OCI-LY3 (cell line): ENCODE data around the gene RFTN1.

Experiments used
- CTCF ChIP-seq: fragments of 200-600, 300-600 bp; sonication (generic); IDR thresholded peaks from 2 replicates; pipeline ENCODE4 v1.5.1; 2014; ENCODE audit warnings: antibody characterized with exemption, low read length, low read depth
- EZH2phosphoT487 ChIP-seq: fragments of 200-600 bp; shearing (Covaris generic); IDR thresholded peaks from 2 replicates; pipeline ENCODE4 v1.6.1; 2018; ENCODE audit warnings: antibody characterized with exemption, mixed run types, low read depth

- TF ChIP-seq CTCF (no peak), EZH2phosphoT487 (no peak)
Measured at GRCh38 chr3:16506884-16507577, 6.5 kb downstream of the RFTN1 start.
